Neural progenitor cell (in vitro differentiated cells): Measurements from ENCODE around the gene S1PR3.

Experiments used
- CTCF ChIP-seq: fragments of 200-600 bp; sonication (generic); IDR thresholded peaks from 2 replicates; pipeline ENCODE4 v1.5.1; 2017; ENCODE audit warnings: antibody characterized with exemption, mild to moderate bottlenecking
- EZH2 ChIP-seq: fragments of 200-600 bp; sonication (generic); IDR thresholded peaks from 2 replicates; pipeline ENCODE4 v1.6.1; 2017; ENCODE audit warnings: antibody characterized with exemption, mild to moderate bottlenecking, moderate library complexity
- EZH2phosphoT487 ChIP-seq: fragments of 200-600 bp; sonication (generic); IDR thresholded peaks from 2 replicates; pipeline ENCODE4 v1.6.1; 2017; ENCODE audit warnings: antibody characterized with exemption

- no peak for TF ChIP-seq CTCF
- TF ChIP-seq EZH2 = no peak
- no peak for TF ChIP-seq EZH2phosphoT487
Observed at GRCh38 chr9:89044881-89045280, 53.6 kb downstream of the S1PR3 start.
